ENCODE measurements around the gene LURAP1L.
A peak's percentile ranks its signal among the peaks of the same experiment; 100 is the strongest.

The LURAP1L gene

DNA sequence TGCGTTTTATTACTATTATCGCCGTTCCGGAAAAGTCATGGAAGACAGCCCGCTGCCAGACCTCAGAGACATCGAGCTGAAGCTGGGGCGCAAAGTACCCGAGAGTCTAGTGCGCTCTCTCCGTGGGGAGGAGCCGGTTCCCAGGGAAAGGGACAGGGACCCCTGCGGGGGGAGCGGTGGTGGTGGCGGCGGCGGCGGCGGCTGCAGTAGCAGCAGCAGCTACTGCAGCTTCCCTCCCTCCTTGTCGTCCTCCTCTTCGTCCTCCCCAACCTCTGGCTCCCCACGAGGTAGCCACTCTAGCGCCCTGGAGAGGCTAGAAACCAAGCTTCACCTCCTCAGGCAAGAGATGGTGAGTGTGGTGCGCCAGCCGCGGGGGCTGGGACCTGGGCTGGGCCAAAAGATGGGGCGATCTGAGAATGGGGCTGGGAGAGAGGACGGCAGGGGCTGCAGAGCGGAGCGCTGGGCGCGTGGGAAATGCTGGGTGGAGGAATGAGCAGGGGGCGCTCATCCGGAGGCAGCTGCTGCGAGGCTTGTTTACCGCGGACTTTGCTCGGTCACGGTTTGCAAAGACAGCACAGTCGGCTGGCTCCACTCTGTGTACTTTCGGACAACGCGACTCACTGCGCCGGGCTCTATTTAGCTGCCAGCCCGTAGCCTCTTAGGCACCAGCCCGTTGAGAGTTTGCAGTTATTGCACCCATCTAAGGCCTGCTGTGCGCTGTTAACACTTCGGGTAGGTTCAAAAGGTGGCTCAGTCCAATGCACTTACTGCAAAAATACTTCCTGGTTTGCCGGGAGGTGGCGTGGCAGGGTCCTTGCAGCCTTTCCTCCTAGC lies 1.1 kb downstream of the LURAP1L start:
- no peak for DNase-seq (ENCODE audit: low read depth)
- TF ChIP-seq, protein P1, sequence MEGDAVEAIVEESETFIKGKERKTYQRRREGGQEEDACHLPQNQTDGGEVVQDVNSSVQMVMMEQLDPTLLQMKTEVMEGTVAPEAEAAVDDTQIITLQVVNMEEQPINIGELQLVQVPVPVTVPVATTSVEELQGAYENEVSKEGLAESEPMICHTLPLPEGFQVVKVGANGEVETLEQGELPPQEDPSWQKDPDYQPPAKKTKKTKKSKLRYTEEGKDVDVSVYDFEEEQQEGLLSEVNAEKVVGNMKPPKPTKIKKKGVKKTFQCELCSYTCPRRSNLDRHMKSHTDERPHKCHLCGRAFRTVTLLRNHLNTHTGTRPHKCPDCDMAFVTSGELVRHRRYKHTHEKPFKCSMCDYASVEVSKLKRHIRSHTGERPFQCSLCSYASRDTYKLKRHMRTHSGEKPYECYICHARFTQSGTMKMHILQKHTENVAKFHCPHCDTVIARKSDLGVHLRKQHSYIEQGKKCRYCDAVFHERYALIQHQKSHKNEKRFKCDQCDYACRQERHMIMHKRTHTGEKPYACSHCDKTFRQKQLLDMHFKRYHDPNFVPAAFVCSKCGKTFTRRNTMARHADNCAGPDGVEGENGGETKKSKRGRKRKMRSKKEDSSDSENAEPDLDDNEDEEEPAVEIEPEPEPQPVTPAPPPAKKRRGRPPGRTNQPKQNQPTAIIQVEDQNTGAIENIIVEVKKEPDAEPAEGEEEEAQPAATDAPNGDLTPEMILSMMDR (IDR thresholded peaks at IDR 0.05; ENCODE audit: control insufficient read depth, extremely low read depth, insufficient read depth) = peak; percentile 68
- peak overlapping the region; percentile 55 for H3K4me3 ChIP-seq (ENCODE audit: low read depth, low read length)

DNA sequence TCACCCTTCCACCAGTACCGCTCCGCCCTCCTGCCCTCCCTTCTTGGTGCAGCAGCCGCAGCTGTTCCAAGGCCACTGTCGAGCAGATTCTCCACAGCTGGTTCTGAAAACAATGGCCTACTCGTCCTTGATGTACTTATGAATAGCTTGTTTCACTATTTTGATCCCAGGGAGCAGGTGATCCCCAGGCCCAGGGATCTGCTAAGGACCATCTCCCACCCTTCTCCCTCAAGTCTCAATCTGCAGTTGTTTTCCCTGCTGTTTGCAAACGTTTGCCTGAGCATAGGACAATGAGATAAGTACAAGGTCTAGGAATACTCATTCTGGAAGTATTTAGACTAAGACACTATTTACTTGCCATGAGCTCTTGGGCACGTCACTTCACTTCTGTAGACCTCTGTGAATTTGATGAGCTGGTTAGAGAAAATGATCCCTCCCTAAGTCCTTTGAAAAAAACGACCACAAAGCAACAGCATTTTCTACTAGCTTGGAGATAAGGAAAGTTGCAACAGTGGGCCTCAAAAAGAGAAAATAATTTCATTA lies 1.8 kb downstream of the LURAP1L start:
- peak overlapping the region; percentile 55 for H3K4me3 ChIP-seq (ENCODE audit: low read depth, low read length)
- no peak for DNase-seq (ENCODE audit: low read depth)
- TF ChIP-seq, protein P1 (IDR thresholded peaks at IDR 0.05; ENCODE audit: control insufficient read depth, extremely low read depth, insufficient read depth) = no peak

DNA sequence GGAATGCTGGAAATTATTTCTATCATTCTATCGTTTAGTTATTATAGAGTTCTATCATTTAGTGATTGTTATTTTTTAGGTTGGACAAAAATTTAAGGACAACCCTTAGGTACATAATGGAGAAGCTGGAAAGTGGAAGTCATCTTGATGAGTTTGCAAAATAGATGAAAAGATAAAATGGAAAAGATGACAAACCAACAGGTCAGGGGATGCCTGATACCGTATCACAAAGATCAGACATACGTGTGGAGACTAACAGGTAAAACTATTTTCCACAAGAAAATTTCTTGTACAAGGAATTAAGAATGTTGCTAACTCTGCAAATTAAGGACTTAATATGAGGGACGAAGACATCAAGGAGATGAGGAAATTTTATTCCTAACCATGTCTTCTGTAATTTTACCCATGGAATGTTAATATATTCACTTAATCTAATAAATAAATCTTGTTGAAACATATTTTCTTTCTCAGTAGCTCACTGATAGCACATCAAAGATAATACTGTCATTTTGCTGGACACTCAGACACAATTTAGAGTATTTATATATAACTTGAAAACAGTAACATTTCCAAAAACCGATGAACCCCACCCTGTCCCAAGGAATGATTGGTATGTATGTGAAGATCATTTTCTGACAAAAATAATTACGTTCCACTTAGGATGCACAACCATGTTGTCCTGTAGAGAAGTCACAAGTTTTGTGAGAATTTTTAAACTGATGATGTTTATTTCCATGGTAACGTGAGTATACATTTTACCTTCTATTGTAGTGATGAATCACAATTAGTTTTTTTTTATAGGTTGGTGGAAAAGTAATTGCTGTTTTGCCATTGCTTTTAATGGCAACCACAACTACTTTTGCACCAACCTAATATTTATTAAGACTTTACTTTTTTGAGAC lies 2.6 kb downstream of the LURAP1L start:
- TF ChIP-seq, protein P1 (IDR thresholded peaks at IDR 0.05; ENCODE audit: control insufficient read depth, extremely low read depth, insufficient read depth) = no peak
- H3K4me3 ChIP-seq (ENCODE audit: low read depth, low read length) = no peak overlapping the region
- DNase-seq (ENCODE audit: low read depth) = no peak

DNA sequence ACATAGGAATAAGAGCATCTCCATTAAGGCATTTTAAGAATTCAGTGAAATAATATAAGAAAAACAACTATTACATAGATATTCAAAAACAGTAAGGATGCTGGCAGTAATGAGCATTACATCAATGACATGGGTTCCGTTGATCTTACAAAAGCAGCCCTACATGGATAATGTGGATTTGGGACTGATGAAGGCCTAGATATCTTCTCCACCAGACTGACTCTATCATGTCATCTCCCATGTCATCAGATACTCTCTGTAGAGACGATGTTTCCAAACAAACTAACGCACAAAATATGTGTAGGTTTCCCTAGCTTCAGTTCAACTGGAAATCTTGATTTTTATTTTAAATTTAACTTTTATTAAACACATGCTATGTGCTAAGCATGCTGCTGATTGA lies 3.6 kb downstream of the LURAP1L start:
- TF ChIP-seq, protein P1 (IDR thresholded peaks at IDR 0.05; ENCODE audit: control insufficient read depth, extremely low read depth, insufficient read depth) = no peak
- H3K4me3 ChIP-seq (ENCODE audit: low read depth, low read length) = no peak overlapping the region
- no peak for DNase-seq (ENCODE audit: low read depth)

DNA sequence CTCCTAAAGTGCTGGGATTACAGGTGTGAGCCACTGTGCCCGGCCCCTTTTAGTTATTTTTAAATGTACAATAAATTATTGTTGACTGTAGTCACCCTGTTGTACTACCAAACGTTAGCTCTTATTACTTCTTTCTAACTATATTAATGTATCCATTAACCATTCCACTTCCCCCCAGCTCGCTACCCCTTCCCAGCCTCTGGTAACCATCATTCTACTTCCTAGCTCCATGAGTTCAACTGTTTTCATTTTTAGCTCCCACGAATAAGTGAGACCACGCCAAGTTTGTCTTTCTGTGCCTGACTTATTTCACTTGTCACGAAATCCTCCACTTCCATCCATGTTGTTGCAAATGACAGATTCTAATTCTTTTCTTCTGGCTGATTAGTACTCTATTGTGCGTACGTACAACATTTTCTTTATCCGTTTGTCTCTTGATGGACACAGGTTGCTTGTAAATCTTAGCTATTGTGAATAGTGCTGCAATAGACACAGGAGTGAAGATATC lies 6.5 kb downstream of the LURAP1L start:
- no peak overlapping the region for H3K4me3 ChIP-seq (ENCODE audit: low read depth, low read length)
- no peak for DNase-seq (ENCODE audit: low read depth)
- TF ChIP-seq, protein P1 (IDR thresholded peaks at IDR 0.05; ENCODE audit: control insufficient read depth, extremely low read depth, insufficient read depth) = no peak

DNA sequence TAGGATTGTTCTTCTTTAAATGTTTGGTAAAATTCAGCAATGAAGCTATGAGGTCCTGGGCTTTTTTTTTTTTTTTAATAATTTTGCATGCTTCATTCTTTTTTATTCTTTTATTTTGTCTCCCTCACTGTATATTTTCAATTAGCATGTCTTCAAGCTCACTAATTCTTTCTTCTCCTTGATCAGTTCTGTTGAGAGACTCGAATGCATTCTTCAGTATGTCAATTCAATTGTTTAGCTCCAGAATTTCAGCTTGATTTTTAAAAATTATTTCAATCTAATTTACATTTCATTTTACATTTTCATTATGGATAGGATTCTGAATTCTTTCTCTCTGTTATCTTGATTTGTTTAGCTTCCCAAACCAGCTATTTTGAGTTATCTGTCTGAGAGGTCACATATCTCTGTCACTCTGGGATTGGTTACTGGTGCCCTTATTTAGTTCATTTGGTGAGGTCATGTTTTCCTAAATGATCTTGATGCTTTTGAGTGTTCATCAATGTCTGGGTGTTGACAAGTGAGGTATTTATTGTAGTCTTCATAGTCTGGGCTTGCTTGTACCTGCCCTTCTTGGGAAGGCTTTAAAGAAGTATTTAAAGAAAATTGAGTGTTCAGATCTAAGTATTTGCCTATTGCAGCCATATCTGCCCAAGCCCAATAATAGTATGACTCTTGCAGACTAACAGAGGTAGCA lies 9.1 kb downstream of the LURAP1L start:
- no peak for DNase-seq (ENCODE audit: low read depth)
- TF ChIP-seq, protein P1 (IDR thresholded peaks at IDR 0.05; ENCODE audit: control insufficient read depth, extremely low read depth, insufficient read depth) = no peak
- H3K4me3 ChIP-seq (ENCODE audit: low read depth, low read length) = no peak overlapping the region
